HCT116 (cell line): ENCODE data around the gene ZNFX1. TPM values are rescaled to one million over a fixed set of nuclear protein-coding genes. Genes with fewer than 3 reads are reported as not detected.

ENCODE experiments used
- ATAC-seq: fragments of 200-7000 bp; cut with Tn5 transposase; 2 replicates; pipeline ENCODE4 v1.9.1; 2020; ENCODE audit warnings: mild to moderate bottlenecking, moderate library complexity
- BruUV-seq: library from RNA; stranded (reverse); fragments of 400-500 nt; replicated peaks from 2 replicates; lab custom pipeline; 2021; lab: Mats Ljungman, UMichigan
- CTCF ChIA-PET: fragments of 300-600 bp; sonication (Branson Sonifier 250); formaldehyde crosslinking; loops from one replicate; lab custom pipeline; 2021; ENCODE audit warnings: antibody characterized with exemption; lab: Charles Lee
- POLR2A ChIA-PET: fragments of 300-600, 350-600 bp; sonication (Branson Sonifier 250); formaldehyde crosslinking; loops from one replicate; lab custom pipeline; 2021; ENCODE audit warnings: antibody characterized with exemption; lab: Charles Lee
- RAD21 ChIA-PET, 2 experiments: fragments of 300-600 bp; sonication (Branson Sonifier 250); formaldehyde crosslinking; loops; one replicate each; lab custom pipeline; 2023; ENCODE audit warnings: low total read pairs in 2 of 2; ENCODE audit not compliant: uncharacterized antibody in 2 of 2, unreplicated experiment in 2 of 2, low non-redundant PET in 1 of 2; lab: Charles Lee
- DNase-seq: peaks from one replicate; pipeline ENCODE4 v3.0.0-alpha.2; 2010; ENCODE audit warnings: low read depth, low spot score
- H2AFZ ChIP-seq: fragments of 200-600 bp; shearing (Covaris generic), sonication (generic); 2 replicates; pipeline ENCODE4 v1.6.1; 2017; ENCODE audit warnings: low read depth, mixed run types, mixed read lengths, antibody characterized with exemption, low read length; ENCODE audit not compliant: poor library complexity, severe bottlenecking
- H3K27ac ChIP-seq: 2 replicates; pipeline ENCODE4 v1.5.1; 2012; ENCODE audit warnings: low read depth, low read length
- H3K27me3 ChIP-seq: fragments of 200-600 bp; sonication (generic); 2 replicates; pipeline ENCODE4 v1.6.1; 2016; ENCODE audit warnings: mixed run types, low read length, mixed read lengths; ENCODE audit not compliant: insufficient read depth
- H3K36me3 ChIP-seq, 2 experiments: fragments of 200-500 bp in 1 of 2; fragments of 200-600 bp in 1 of 2; sonication (Bioruptor generic) in 1 of 2; sonication (generic) in 1 of 2; 2 replicates each; pipeline versions ENCODE4 v1.5.1 to v1.6.1; 2014 to 2016; ENCODE audit warnings: low read length in 2 of 2, inconsistent platforms in 1 of 2, mixed read lengths in 1 of 2, mixed run types in 1 of 2; ENCODE audit not compliant: insufficient read depth in 2 of 2, control insufficient read depth in 1 of 2
- H3K4me1 ChIP-seq, 2 experiments: fragments of 200-600 bp in 1 of 2; sonication (generic) in 1 of 2; 2 replicates each; pipeline versions ENCODE4 v1.5.1 to v1.6.1; 2012 to 2017; ENCODE audit warnings: low read length in 2 of 2, inconsistent platforms in 1 of 2, mild to moderate bottlenecking in 1 of 2, mixed read lengths in 1 of 2, mixed run types in 1 of 2, moderate library complexity in 1 of 2; ENCODE audit not compliant: insufficient read depth in 2 of 2, control insufficient read depth in 1 of 2
- H3K4me2 ChIP-seq: fragments of 200-600 bp; sonication (generic); 2 replicates; pipeline ENCODE4 v1.6.1; 2017; ENCODE audit warnings: mixed run types, low read length, mixed read lengths
- H3K4me3 ChIP-seq, 2 experiments: fragments of 200-600 bp in 1 of 2; sonication (generic) in 1 of 2; replicated peaks in 1 of 2; 2 replicates each; pipeline ENCODE4 v1.5.1; 2011 to 2016; ENCODE audit warnings: low read length in 2 of 2, control low read depth in 1 of 2, low read depth in 1 of 2, mild to moderate bottlenecking in 1 of 2, mixed read lengths in 1 of 2, mixed run types in 1 of 2
- H3K79me2 ChIP-seq: fragments of 200-600 bp; sonication (generic); 2 replicates; pipeline ENCODE4 v1.6.1; 2017; ENCODE audit warnings: mild to moderate bottlenecking, mixed run types, low read length, moderate library complexity, mixed read lengths; ENCODE audit not compliant: insufficient read depth
- H3K9ac ChIP-seq: fragments of 200-600 bp; sonication (generic); 2 replicates; pipeline ENCODE4 v1.6.1; 2016; ENCODE audit warnings: low read length, mixed read lengths
- H3K9me2 ChIP-seq: fragments of 200-600 bp; sonication (generic), shearing (Covaris generic); 2 replicates; pipeline ENCODE4 v1.6.1; 2017; ENCODE audit warnings: mixed run types, mild to moderate bottlenecking, moderate library complexity; ENCODE audit not compliant: insufficient read depth
- H3K9me3 ChIP-seq, 2 experiments: fragments of 200-500 bp in 1 of 2; fragments of 200-600 bp in 1 of 2; sonication (Bioruptor generic) in 1 of 2; sonication (generic) in 1 of 2; 2 replicates each; pipeline ENCODE4 v1.6.1; 2014 to 2017; ENCODE audit warnings: low read length in 2 of 2, mixed read lengths in 2 of 2, inconsistent platforms in 1 of 2, low read depth in 1 of 2, mild to moderate bottlenecking in 1 of 2, mixed run types in 1 of 2, moderate library complexity in 1 of 2; ENCODE audit not compliant: control insufficient read depth in 1 of 2, insufficient read depth in 1 of 2
- H4K20me1 ChIP-seq: fragments of 200-600 bp; sonication (generic), shearing (Covaris generic); 2 replicates; pipeline ENCODE4 v1.6.1; 2017; ENCODE audit warnings: mixed run types, mild to moderate bottlenecking, moderate library complexity; ENCODE audit not compliant: insufficient read depth
- ATF3 ChIP-seq: IDR thresholded peaks from 2 replicates; pipeline ENCODE4 v1.6.1; 2012
- CBX3 ChIP-seq: IDR thresholded peaks from 2 replicates; pipeline ENCODE4 v1.6.1; 2012; ENCODE audit warnings: low read depth
- CEBPB ChIP-seq: IDR thresholded peaks from 2 replicates; pipeline ENCODE4 v1.6.1; 2012; ENCODE audit warnings: low read depth
- ELF1 ChIP-seq: IDR thresholded peaks from 2 replicates; pipeline ENCODE4 v1.6.1; 2012; ENCODE audit warnings: low read depth, borderline replicate concordance
- EZH2 ChIP-seq: fragments of 200-600 bp; sonication (generic); IDR thresholded peaks from 2 replicates; pipeline ENCODE4 v1.6.1; 2017; ENCODE audit warnings: antibody characterized with exemption, mixed run types
- EZH2phosphoT487 ChIP-seq: fragments of 200-600 bp; IDR thresholded peaks from 2 replicates; pipeline ENCODE4 v1.6.1; 2018; ENCODE audit warnings: antibody characterized with exemption, borderline replicate concordance
- JUND ChIP-seq: IDR thresholded peaks from 2 replicates; pipeline ENCODE4 v1.6.1; 2012
- MAX ChIP-seq: IDR thresholded peaks from 2 replicates; pipeline ENCODE4 v1.6.1; 2012
- RAD21 ChIP-seq: IDR thresholded peaks from 2 replicates; pipeline ENCODE4 v1.6.1; 2012; ENCODE audit warnings: low read depth, mild to moderate bottlenecking
- SIN3A ChIP-seq: IDR thresholded peaks from 2 replicates; pipeline ENCODE4 v1.6.1; 2012; ENCODE audit warnings: low read depth
- SRF ChIP-seq: IDR thresholded peaks from 2 replicates; pipeline ENCODE4 v1.6.1; 2012; ENCODE audit warnings: low read depth
- TCF7L2 ChIP-seq: IDR thresholded peaks from 2 replicates; pipeline ENCODE4 v1.7.0; 2011; ENCODE audit warnings: borderline replicate concordance, inconsistent platforms; ENCODE audit not compliant: insufficient read depth, insufficient read length; ENCODE audit errors: extremely low read depth
- YY1 ChIP-seq: IDR thresholded peaks from 2 replicates; pipeline ENCODE4 v1.6.1; 2011; ENCODE audit warnings: low read length, low read depth, moderate library complexity, mild to moderate bottlenecking; ENCODE audit not compliant: insufficient replicate concordance; ENCODE audit errors: extremely low read depth
- ZFX ChIP-seq: fragments of 450-650 bp; IDR thresholded peaks from 2 replicates; pipeline ENCODE4 v1.6.1; 2017
- ZNF274 ChIP-seq: fragments of 200-500 bp; sonication (Bioruptor generic); IDR thresholded peaks from 2 replicates; pipeline ENCODE4 v1.6.1; 2014; ENCODE audit warnings: mild to moderate bottlenecking, low read depth, low read length, inconsistent platforms
- intact Hi-C: fragments of 100-400 bp; cut with micrococcal nuclease; formaldehyde crosslinking; loops from 2 replicates; pipeline ENCODE4 v1.10.0; 2022
- total RNA-seq: library from RNA; stranded (reverse); gene quantifications from one replicate; pipeline ENCODE4 v1.2.1, GENCODE V29; 2021; ENCODE audit not compliant: unreplicated experiment

The ZNFX1 gene
- total RNA-seq, 1 experiment from 2014 or later = 24.1 TPM

- DNase-seq (no peak), ATAC-seq (no peak)
- Histone ChIP-seq H3K4me1 (no peaks in the 10 kb centered on the region), H3K27ac (no peak overlapping the region), H3K27me3 (no peaks in the 10 kb centered on the region), H2AFZ (no peak overlapping the region), H3K79me2 (peaks cover 27% of the 10 kb centered on the region), H3K9me3 (no peaks in the 10 kb centered on the region), H3K9ac (no peak overlapping the region), H3K9me2 (no peaks in the 10 kb centered on the region), H3K36me3 (peaks cover 57 to 66% of the 10 kb centered on the region in 2 experiments), H3K4me3 (no peak overlapping the region), H3K4me2 (no peak overlapping the region), H4K20me1 (peaks cover 3% of the 10 kb centered on the region; the same call in 1 of the 2 replicates)
- ChIA-PET RAD21 (no interaction called here), POLR2A (no interaction called here), CTCF (interaction anchor here (1.4 kb wide), 1 partner anchor 14 kb away, joined by 3 read pairs; no protein-coding TSS in a partner anchor)
- no TSS peak for BruUV-seq
- intact Hi-C loops = no loop called here
- TF ChIP-seq ZFX (no peak), ZNF274 (no peak), EZH2phosphoT487 (no peak), CBX3 (no peak), RAD21 (no peak), SIN3A (no peak), ATF3 (no peak), YY1 (no peak), ELF1 (no peak), JUND (no peak), EZH2 (no peak), TCF7L2 (no peak), MAX (no peak), SRF (no peak), CEBPB (no peak)
Measured at GRCh38 chr20:49260218-49260617, 17.6 kb downstream of the ZNFX1 start.
